Measurements from ENCODE around the gene CCDC171.

The CCDC171 gene

GRCh38 chr9:15552636-15553527 is at the start of gene CCDC171 (continued):
- TF ChIP-seq PRDM4 (tag by site-specific recombination; IDR thresholded peaks at IDR 0.05): no peak
- TF ChIP-seq ZNF488 (tag by site-specific recombination; IDR thresholded peaks at IDR 0.05): no peak
- no peak for TF ChIP-seq ZFP3 (tag by site-specific recombination; IDR thresholded peaks at IDR 0.05; ENCODE audit: low read depth)
- TF ChIP-seq ZNF792 (tag by site-specific recombination; IDR thresholded peaks at IDR 0.05): no peak
- no peak for TF ChIP-seq HOXD13 (CRISPR knock-in tag; IDR thresholded peaks at IDR 0.05; ENCODE audit: borderline replicate concordance)
- no peak for TF ChIP-seq ZNF658 (tag by site-specific recombination; IDR thresholded peaks at IDR 0.05)
- TF ChIP-seq KLF9 (tag by site-specific recombination; IDR thresholded peaks at IDR 0.05; ENCODE audit: low read depth): peak; percentile 92
- TF ChIP-seq ZNF398 (tag by site-specific recombination; IDR thresholded peaks at IDR 0.05): peak; percentile 70
- TF ChIP-seq ZNF768 (tag by site-specific recombination; IDR thresholded peaks at IDR 0.05): no peak
- no peak for TF ChIP-seq HOXC10 (CRISPR knock-in tag; IDR thresholded peaks at IDR 0.05)
- TF ChIP-seq ZNF26 (tag by site-specific recombination; IDR thresholded peaks at IDR 0.05): no peak
- no peak for TF ChIP-seq ZNF138 (tag by site-specific recombination; IDR thresholded peaks at IDR 0.05; ENCODE audit: borderline replicate concordance)
- TF ChIP-seq ZNF623 (tag by site-specific recombination; IDR thresholded peaks at IDR 0.05): no peak
- TF ChIP-seq ZNF596 (tag by site-specific recombination; IDR thresholded peaks at IDR 0.05): no peak
- TF ChIP-seq SP7 (tag by site-specific recombination; IDR thresholded peaks at IDR 0.05): peak; percentile 41
- TF ChIP-seq SCRT1 (tag by site-specific recombination; IDR thresholded peaks at IDR 0.05; ENCODE audit: borderline replicate concordance): no peak
- no peak for TF ChIP-seq ZNF350 (tag by site-specific recombination; IDR thresholded peaks at IDR 0.05)
- 0 out of 2 replicates have a peak, but pooled peaks have one; percentile 65 for TF ChIP-seq ZNF785 (tag by site-specific recombination; IDR thresholded peaks at IDR 0.05)
- peak; percentile 85 for TF ChIP-seq GLIS2 (tag by site-specific recombination; IDR thresholded peaks at IDR 0.05)
- TF ChIP-seq ZNF701 (tag by site-specific recombination; IDR thresholded peaks at IDR 0.05): no peak
- TF ChIP-seq ZNF23 (tag by site-specific recombination; IDR thresholded peaks at IDR 0.05; ENCODE audit: borderline replicate concordance): no peak
- peak; percentile 41; the same call in 1 of the 2 replicates for TF ChIP-seq ZNF518A (tag by site-specific recombination; conservative IDR thresholded peaks at IDR 0.05; ENCODE audit: low read depth)
- TF ChIP-seq ZNF146 (tag by site-specific recombination; IDR thresholded peaks at IDR 0.05): no peak
- TF ChIP-seq ZNF585B (tag by site-specific recombination; IDR thresholded peaks at IDR 0.05): no peak
- peak; percentile 69 for TF ChIP-seq ZEB2 (tag by site-specific recombination; IDR thresholded peaks at IDR 0.05)
- TF ChIP-seq ZNF629 (tag by site-specific recombination; IDR thresholded peaks at IDR 0.05): peak; percentile 18; the same call in 1 of the 2 replicates
- no peak for TF ChIP-seq ZNF530 (tag by site-specific recombination; IDR thresholded peaks at IDR 0.05; ENCODE audit: low read depth)
- no peak for TF ChIP-seq ZNF174 (tag by site-specific recombination; IDR thresholded peaks at IDR 0.05)
- TF ChIP-seq ZNF133 (tag by site-specific recombination; IDR thresholded peaks at IDR 0.05): no peak

All from HEK293 (cell line).